NCI-H1092 (cell line): Measurements from ENCODE around the gene PLA1A.
"Not testable (repeated sequence)": the region's sequence is repeated elsewhere in the genome, so short reads cannot be mapped to it uniquely, and the experiment has no call there.

ENCODE experiments used
- DNase-seq: peaks from one replicate; lab custom pipeline; 2025; lab: John Stamatoyannopoulos, UW

The PLA1A gene

DNA sequence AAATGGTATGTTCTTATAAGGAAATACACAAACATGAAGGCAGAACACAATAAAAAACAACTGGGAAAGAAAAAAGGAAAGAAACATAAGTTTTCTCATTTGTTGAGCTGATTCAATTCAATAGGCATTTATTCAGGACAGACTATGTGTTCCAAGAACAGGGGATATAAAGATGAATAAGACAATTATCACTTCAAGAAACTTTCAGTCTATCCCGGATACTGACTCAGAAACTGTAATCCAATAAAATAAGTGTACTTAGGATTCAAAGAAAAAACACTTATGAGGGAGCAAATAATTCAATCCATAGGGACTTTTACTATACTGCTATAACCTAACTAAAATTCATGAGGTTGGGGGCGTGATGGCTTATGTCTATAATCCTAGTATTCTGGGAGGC, 66.2 kb downstream of the PLA1A start:
- DNase-seq: no peak

DNA sequence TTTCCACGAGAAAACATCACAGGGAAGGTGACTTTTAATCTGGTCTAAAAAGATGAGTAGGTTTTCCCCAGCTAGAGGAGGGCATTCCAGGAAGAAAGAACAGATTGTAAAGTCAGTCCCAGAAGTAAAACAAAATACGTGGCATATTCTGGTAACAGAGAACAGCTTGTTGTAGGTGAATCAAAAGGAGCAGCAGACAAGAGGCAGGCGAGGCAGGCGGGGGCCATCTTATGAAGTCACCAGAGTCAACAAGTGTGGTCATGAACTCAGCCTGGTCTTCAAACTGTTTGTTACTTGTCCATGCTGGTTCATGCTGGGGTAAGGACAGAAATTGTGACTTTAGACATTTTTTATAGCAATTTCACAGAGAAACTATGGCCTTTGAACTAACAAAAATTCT, 66.7 kb downstream of the PLA1A start:
- DNase-seq: no peak

DNA sequence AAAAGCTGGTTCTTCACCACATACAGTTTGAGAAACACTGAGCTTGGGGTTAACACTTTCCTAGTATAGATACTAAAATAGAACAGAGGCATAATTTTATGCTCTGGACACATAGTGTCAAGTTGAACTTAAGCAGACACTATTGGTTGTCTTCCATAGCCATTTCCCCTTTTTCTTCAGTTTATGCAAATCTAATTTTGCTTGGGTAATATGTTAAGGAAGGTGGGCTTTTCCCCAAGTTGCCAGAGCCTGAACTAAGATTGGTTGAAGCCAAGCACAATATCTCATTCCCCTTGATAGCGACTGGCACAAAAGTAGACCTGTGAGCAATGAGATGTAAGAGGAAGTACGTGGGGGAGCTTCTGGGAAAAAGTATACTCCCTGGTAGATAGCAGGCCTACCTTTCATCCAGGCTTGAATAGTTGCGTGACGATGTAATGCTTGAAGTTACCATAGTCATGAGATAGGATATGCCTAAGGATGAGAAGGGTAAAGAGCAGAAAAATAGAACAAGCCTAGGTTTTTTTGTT, 67.2 kb downstream of the PLA1A start:
- DNase-seq: no peak

DNA sequence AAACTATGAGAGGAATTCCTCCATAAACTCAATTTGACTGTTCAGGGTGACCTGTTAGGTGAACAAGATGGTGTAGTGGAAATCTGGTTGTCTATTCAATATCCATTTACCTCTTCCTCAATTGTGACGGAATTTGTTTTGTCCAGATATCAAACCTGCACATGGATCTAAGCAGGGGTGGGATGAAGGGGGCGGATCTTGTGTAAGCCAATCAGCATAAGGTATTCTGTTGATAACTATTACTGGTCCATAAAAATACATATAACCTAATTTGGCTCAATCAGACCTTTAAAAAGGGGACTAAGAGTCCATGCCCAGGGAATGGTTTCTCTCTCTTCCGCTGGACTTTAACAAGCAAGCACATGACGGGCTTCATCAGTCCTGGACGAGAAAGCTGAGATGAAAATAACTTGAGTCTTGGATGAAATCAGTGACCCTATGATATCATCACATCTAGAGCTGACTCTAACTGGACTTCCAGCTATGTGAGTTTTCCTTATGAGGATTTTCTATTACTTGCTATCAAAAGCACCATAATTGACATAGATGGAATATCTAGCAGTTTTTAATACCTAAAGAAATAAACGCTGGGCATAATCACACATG, 68.4 kb downstream of the PLA1A start:
- no peak for DNase-seq

DNA sequence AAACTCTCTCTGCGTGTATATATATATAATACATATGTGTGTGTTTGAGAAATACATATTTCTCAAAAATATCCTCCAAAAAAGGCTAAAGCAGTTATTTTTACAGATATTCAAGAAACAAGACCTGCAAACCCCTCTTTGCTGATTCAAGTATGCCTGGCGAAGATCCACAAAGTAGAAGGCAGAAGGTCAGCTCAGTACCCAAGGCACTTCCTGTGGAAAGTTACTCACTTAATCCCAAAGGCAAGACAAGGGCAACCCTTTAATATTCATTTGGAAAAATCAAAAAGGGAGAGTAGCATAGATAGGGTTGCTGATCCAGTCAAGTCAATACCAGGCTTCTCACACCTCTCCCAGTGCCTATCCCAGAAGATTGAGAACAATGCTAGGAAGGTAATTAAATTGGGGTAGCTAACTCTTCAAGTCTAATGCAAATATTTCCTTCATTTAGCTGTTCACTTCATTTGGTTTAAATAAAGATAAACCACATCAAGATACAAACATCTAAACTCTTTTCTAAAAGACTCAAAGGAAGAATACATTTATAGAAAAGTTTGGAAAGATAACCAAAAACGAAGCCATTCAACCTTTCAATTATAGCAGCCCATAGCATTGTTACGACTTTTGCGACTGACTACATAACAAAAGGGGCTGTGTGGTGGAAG, 72.4 kb downstream of the PLA1A start:
- no peak for DNase-seq

DNA sequence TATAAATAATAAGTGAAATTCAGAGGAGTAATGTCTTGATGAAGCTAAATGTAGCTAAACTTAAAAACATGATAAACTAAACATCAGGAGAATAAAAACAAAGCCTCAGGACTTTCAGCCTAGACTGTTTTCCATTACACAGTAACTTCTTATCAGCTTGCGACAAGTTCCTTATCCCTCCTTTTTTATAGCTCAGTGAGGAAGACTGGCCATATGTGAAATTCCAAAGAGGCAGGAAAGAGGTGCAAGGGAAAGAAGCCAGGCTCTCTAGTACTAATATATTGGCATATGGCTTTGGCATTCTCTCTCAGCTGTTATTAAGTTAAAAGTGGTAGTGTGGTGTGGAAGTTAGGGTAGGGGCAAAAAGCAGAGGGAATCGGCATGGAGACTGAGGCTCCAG, 75.1 kb downstream of the PLA1A start:
- DNase-seq: no peak

DNA sequence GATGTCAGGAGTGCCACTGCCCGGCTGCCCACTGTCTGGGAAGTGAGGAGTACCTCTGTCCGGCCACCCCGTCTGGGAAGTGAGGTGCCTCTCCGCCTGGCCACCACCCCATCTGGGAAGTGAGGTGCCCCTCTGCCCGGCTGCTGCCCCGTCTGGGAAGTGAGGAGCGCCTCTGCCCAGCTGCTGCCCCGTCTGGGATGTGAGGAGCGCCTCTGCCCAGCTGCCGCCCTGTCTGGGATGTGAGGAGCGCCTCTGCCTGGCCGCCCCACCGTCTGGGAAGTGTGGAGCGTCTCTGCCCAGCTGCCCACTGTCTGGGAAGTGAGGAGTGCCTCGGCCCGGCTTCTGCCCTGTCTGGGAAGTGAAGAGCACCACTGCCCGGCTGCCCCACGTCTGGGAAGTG, 76.2 kb downstream of the PLA1A start:
- DNase-seq: no peak

DNA sequence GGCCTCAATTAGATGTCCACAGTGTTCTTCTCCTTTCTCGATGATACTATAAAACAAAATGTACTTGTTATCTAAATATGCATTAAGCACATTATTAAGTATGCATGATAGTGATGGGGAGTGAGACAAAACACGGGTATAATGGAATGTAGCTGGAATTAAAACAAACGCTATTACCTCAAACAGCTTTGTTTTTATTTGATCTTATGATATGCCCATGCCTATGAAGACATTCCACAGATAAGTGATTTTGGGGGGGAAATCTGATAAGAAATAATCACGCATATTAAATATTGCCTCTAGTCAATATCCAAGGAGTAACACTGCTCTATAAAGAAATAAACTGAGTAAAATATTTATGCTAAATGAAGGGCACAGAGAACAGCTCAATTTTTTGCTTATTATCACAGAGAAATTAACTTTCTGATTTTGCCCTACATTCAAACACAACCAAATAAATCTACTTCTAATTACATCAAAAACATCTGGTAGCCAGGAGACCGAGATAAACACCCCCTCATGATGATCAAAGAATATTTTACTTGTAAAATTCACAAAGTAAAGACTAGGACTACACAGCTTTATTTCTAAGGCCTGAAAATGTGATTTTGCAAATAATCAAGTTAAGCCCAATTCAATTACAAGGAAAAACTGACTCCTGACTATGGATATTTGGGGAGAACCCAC, 77.6 kb downstream of the PLA1A start:
- no peak for DNase-seq

DNA sequence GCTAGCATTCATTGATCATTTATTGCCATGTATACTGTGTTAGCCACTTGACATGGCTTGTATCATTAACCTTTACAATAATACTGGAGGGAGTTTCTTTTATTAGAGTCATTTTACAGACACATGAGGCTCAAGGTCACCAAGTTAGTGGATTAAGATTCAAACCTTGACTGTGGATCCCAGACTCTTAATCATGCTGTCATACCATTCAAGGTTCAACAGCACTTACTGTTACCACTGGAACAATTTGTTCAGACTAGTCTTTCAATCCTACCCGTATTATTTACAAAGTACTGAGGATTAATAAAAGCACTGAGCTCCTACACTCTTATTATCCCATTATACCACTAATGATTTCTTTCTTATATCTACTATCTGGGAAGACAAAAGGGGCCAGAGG, 78.3 kb downstream of the PLA1A start:
- no peak for DNase-seq

DNA sequence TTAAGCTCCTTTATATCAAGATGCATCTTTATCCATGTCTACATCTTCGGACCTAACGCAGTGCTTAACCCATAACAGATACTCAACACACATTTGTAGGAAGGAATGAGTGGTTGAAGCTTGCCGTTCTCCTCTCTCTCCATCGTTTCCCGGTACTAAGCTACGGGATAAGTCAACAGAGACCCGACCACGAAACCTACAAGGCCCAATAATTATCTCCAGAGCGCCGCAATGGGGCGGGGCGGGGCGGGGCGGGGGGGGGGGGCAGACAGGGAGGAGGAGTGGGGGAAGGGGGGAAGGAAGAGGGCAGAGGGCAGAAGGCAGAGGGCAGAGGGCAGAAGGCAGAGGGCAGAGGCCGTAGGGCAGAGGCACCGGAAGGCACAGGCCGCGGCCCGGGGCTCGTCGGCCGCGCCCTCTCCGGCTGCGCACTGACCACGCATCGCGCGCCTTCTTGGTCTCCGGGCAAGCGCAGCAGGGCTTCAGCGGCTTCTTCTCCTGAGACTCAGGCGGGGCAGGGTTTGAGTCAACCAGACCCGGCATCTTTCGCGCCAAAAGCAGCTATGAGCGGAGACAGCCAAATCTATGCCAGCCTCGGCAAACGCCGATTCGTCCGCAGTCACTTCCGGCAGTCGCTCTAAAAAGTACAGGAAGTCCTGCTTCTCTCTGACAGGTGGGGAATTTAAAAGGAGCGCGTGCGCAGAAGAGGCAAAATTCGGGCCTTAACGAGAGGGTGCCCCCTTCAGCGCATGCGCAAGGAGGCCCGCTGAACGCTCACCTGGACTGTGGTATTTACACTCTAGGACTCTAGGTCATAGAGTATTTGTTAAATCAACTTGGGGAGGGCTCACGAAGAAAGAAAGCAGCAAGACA, 79.3 kb downstream of the PLA1A start, which contains the start of gene COX17:
Gene COX17 (minus strand): TSS at position 636 of the 870 bp plus-strand sequence. CDS start 96 bp downstream, at position 540.
- DNase-seq: peak; percentile 98

DNA sequence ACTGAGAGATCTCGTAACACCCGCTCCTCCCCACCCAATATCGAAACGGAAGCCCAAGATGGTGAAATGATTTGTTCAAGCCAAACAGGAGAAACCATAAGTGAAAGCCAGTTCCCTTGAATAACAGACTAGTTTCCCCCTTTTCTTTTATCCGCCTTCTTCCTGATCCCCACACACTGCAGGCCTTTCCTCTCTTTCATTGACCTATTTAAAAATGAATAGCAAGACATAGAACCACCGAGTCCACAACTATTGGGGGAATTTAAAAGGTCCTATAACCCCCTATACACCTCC, 79.9 kb downstream of the PLA1A start:
- no peak for DNase-seq

DNA sequence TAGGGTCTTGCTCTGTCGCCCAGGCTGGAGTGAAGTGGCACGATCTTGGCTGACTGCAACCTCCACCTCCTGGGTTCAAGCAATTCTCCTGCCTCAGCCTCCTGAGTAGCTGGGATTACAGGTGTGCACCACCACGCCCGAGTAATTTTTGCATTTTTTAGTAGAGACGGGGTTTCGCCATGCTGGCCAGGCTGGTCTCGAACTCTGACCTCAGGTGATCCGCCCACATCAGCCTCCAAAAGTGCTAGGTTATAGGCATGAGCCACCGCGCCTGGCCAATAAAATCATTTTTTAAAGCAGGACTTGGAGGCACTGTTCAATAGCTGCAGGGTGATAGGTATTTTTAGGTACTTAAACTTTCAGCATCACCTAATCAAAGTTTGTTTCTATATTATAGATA, 80.5 kb downstream of the PLA1A start:
- not testable (repeated sequence) for DNase-seq
